Small intestine (tissue), 7 donors: ENCODE data around the gene CAPN7. TPM values are rescaled to one million over a fixed set of nuclear protein-coding genes. Genes with fewer than 3 reads are reported as not detected.
"Not testable (repeated sequence)": the region's sequence is repeated elsewhere in the genome, so short reads cannot be mapped to it uniquely, and the experiment has no call there.

Experiments
- DNase-seq, 2 donors: peaks; one replicate each; pipeline versions ENCODE4 v3.0.0 to v3.0.0-alpha.2; 2013
- FAIRE-seq: peaks from 2 replicates; lab custom pipeline; 2012; peaks lifted over from hg19 to GRCh38; lab: Jason Lieb, UNC
- H3K27ac ChIP-seq, 3 donors: one replicate each; pipeline ENCODE4 v1.5.1; 2013; ENCODE audit warnings: low read length in 2 of 3, mild to moderate bottlenecking in 2 of 3, control low read depth in 1 of 3, inconsistent platforms in 1 of 3, low read depth in 1 of 3, moderate library complexity in 1 of 3
- H3K27me3 ChIP-seq, 3 donors: one replicate each; pipeline ENCODE4 v1.6.1; 2013; ENCODE audit warnings: low read length in 3 of 3, inconsistent platforms in 1 of 3; ENCODE audit not compliant: control insufficient read depth in 3 of 3, insufficient read depth in 3 of 3
- H3K36me3 ChIP-seq, 3 donors: one replicate each; pipeline ENCODE4 v1.6.1; 2013; ENCODE audit warnings: low read length in 3 of 3, inconsistent platforms in 1 of 3, low read depth in 1 of 3, mild to moderate bottlenecking in 1 of 3, moderate library complexity in 1 of 3; ENCODE audit not compliant: control insufficient read depth in 3 of 3, insufficient read depth in 2 of 3
- H3K4me1 ChIP-seq, 3 donors: one replicate each; pipeline ENCODE4 v1.6.1; 2013; ENCODE audit warnings: low read length in 2 of 3, inconsistent platforms in 1 of 3, low read depth in 1 of 3, mild to moderate bottlenecking in 1 of 3, moderate library complexity in 1 of 3; ENCODE audit not compliant: control insufficient read depth in 3 of 3, insufficient read depth in 2 of 3
- H3K4me3 ChIP-seq, 3 donors: one replicate each; pipeline ENCODE4 v1.5.1; 2013; ENCODE audit warnings: low read length in 3 of 3, control low read depth in 1 of 3, inconsistent platforms in 1 of 3, low read depth in 1 of 3, mild to moderate bottlenecking in 1 of 3, moderate library complexity in 1 of 3
- H3K9me3 ChIP-seq, 2 donors: one replicate each; pipeline ENCODE4 v1.6.1; 2013; ENCODE audit warnings: low read depth in 1 of 2, low read length in 1 of 2; ENCODE audit not compliant: control insufficient read depth in 2 of 2, insufficient read depth in 1 of 2
- WGBS, 3 donors: extraction: QIAGEN DNeasy Blood & Tissue Kit; methylation state at CpG; one replicate each; pipeline ENCODE4 v1.1.7; 2013; 5-methylcytosine and 5-hydroxymethylcytosine counted together
- polyA plus RNA-seq, 4 donors: library from polyadenylated mRNA; stranded (reverse) in 3 of 4; unstranded in 1 of 4; fragments of 200-250 nt in 3 of 4; fragments of 120-200 nt in 1 of 4; gene quantifications; one replicate each; pipeline versions ENCODE4 v1.2.1 to v1.2.3, GENCODE V29; 2013
- donor health status: healthy with polysubstance abuse.
- donor health status: control.
- donor health status: control.
- donor health status: Bipolar disorder and iron deficiency.
- donor health status: healthy.

CAPN7 gene
- polyA plus RNA-seq, 4 donors, result 12.3 to 49.3 (median 13.4) TPM

DNA sequence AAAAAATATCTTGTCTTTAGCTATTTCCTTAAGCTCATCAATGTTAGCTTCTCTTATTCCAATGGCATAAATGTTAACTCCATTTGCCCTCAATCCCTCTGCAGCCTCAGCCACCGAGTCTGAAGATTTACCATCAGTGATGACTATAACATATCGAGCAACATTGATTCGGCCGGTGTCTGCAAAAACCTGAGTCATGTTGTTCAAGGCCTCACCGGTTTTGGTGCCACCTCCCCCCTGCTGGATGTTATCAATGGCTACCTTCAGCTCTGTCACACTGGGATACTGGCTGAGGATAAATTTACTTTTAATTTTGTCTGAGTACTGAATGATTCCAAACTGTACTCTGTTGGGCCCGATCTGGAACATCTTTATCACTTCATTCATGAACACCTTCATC lies 41.0 kb upstream of the CAPN7 start:
- Histone ChIP-seq H3K27ac (no peak overlapping the region), H3K9me3 (peaks cover 0 to 4% of the 10 kb centered on the region in 2 donors), H3K4me1 (no peaks in the 10 kb centered on the region), H3K36me3 (no peaks in the 10 kb centered on the region), H3K27me3 (no peaks in the 10 kb centered on the region), H3K4me3 (no peak overlapping the region)
- FAIRE-seq (no peak), DNase-seq (no peak)
- WGBS, 3 donors, result 91% methylated on average over 6 of the region's 6 CpGs

DNA sequence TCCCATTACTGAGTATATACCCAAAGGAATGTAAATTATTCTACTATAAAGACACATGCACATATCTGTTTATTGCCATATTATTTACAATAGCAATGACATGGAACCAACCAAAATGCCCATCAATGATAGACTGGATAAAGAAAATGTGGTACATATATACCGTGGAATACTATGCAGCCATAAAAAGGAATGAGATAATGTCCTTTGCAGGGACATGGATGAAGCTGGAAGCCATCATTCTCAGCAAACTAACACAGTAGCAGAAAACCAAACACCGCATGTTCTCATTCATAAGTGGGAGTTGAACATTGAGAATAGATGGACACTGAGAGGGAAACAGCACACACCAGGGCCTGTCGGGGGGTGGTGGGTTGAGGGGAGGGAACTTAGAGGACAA lies 39.7 kb upstream of the CAPN7 start:
- WGBS, 3 donors, result 86 to 94% (median 93%) methylated on average over 3 of the region's 3 CpGs
- DNase-seq, H3K27me3 ChIP-seq, FAIRE-seq, H3K27ac ChIP-seq, H3K36me3 ChIP-seq, H3K4me3 ChIP-seq, H3K4me1 ChIP-seq, H3K9me3 ChIP-seq: not testable (repeated sequence)

DNA sequence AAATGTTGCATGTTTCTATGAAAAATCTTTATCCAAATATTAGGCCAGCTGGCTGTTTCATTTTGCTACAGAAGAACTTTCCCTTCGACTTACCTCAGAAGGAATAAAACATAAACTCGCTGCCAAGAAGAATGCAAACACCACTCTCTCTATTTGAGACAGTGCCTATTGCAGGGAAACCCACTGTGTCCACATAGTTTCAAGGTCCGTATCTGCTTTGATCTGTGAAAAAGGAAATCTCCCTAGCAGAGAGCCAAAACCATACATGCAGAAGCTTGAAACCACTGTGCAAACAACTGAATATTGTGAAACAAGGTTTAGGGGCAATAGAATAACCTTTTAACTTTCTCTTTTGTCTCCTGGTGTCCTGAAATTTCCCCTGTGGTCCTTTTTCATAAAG lies 35.0 kb upstream of the CAPN7 start:
- FAIRE-seq (no peak), DNase-seq (peak in 1 of 2 donors; percentile 5)
- Histone ChIP-seq H3K9me3 (no peaks in the 10 kb centered on the region), H3K27ac (no peak overlapping the region), H3K4me3 (no peak overlapping the region), H3K27me3 (no peaks in the 10 kb centered on the region), H3K4me1 (no peaks in the 10 kb centered on the region), H3K36me3 (no peaks in the 10 kb centered on the region)
- 14 to 29% (median 16%) methylated on average over 3 of the region's 3 CpGs for WGBS, 3 donors

DNA sequence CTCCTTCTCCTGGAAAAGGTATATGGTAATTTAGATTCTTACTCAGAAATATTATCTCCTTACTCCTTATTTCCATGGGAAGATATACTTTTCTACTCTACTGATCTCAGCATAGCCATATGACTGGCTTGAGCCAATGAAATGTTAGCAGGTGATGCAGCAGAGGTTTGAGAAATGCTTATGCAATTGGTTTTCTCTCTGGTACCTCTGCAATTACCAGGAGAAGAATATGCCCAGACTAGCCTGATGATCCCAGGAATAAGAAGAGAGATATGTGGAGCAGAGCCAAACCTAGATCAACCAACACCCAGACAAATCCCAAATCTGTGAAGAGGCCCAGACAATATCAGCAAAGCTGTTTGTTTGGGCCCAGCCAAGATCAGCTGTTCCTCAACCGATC lies 33.2 kb upstream of the CAPN7 start:
- no peak for DNase-seq
- no peak overlapping the region for H3K27ac ChIP-seq
- H3K4me1 ChIP-seq, result no peaks in the 10 kb centered on the region
- 89 to 93% (median 90%) methylated on average over 1 of the region's 1 CpG for WGBS, 3 donors
- no peaks in the 10 kb centered on the region for H3K36me3 ChIP-seq
- H3K9me3 ChIP-seq, result no peaks in the 10 kb centered on the region
- no peak for FAIRE-seq
- no peaks in the 10 kb centered on the region for H3K27me3 ChIP-seq
- H3K4me3 ChIP-seq, result no peak overlapping the region

DNA sequence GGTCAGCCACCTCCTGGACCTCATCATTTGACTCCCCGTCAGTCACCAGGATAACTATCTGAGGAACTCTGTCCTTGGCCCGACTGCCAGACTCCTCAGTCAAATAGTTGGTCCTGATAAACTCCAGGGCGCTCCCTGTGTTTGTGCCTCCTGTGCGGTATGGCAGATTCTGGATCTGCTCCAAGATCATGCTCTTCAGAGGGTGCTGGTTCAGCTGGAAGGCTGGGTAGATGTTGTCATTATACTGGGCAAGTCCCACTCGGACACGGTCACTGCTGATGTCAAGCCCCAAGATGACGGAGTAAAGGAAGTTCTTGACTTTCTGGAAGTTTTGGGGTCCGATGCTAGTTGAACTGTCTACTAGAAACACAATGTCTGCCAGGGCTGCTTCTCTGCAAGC lies 31.1 kb upstream of the CAPN7 start:
- no peak overlapping the region for H3K4me3 ChIP-seq
- peaks cover 0 to 7% (median 0%) of the 10 kb centered on the region in 3 donors for H3K27me3 ChIP-seq
- no peaks in the 10 kb centered on the region for H3K4me1 ChIP-seq
- DNase-seq (no peak), FAIRE-seq (no peak)
- H3K27ac ChIP-seq, result no peak overlapping the region
- H3K9me3 ChIP-seq, result no peaks in the 10 kb centered on the region
- 71 to 83% (median 73%) methylated on average over 8 of the region's 8 CpGs for WGBS, 3 donors
- H3K36me3 ChIP-seq, result no peaks in the 10 kb centered on the region

DNA sequence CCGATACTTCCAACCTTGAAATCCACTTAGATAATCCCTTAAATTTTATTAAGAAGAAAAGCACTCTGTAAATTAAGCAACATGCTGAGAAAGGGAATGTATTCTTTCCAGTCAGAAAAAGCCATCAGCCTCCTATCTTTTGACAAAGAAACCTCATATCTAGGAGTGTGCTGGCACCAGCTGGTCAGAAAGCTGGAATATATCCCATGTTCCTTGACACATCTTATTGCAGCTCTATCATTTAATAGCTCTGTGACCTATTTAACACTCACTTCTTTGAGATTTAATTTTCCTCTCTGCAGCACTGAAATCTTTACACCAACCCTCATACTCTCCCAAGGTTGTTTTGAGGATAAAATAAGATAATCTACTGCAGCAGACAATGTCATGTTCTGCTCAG lies 30.4 kb upstream of the CAPN7 start:
- 89 to 92% (median 89%) methylated on average over 1 of the region's 1 CpG for WGBS, 3 donors
- Histone ChIP-seq H3K36me3 (no peaks in the 10 kb centered on the region), H3K27ac (no peak overlapping the region), H3K4me3 (no peak overlapping the region), H3K27me3 (peaks cover 0 to 7% (median 0%) of the 10 kb centered on the region in 3 donors), H3K9me3 (no peaks in the 10 kb centered on the region), H3K4me1 (no peaks in the 10 kb centered on the region)
- FAIRE-seq, result no peak
- no peak for DNase-seq

DNA sequence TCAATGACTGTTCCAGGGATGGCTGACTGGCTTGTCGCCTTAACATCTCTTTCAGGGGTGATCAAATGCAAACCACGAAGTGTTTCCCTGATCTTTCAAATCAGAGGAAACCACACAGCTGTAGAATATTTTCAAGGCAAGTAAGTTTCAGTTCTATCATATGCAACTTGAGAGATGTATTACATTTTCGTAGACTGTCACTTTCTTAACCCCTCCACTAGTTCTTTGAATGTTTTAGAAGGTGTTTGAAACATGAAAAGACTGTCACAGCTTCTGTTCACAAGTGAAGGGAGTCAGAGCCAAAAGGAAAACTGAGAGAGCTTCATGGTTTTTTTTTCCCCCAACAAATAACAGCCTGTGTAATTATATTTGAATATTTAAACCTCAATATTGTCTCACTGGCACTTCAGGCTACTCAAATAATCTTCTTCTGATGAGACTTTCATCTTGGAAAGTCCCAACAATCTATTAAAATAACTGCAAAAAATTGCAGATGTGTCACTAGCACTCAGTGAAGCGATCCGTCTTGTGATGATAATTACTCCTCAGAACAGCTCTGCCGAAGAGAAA lies 25.9 kb upstream of the CAPN7 start:
- DNase-seq, result no peak
- no peak for FAIRE-seq
- H3K36me3 ChIP-seq, result no peaks in the 10 kb centered on the region
- no peaks in the 10 kb centered on the region for H3K4me1 ChIP-seq
- H3K27ac ChIP-seq, result no peak overlapping the region
- 43 to 68% (median 58%) methylated on average over 6 of the region's 6 CpGs for WGBS, 3 donors
- H3K27me3 ChIP-seq, result peaks cover 0 to 7% (median 0%) of the 10 kb centered on the region in 3 donors
- H3K4me3 ChIP-seq, result no peak overlapping the region
- H3K9me3 ChIP-seq, result no peaks in the 10 kb centered on the region

DNA sequence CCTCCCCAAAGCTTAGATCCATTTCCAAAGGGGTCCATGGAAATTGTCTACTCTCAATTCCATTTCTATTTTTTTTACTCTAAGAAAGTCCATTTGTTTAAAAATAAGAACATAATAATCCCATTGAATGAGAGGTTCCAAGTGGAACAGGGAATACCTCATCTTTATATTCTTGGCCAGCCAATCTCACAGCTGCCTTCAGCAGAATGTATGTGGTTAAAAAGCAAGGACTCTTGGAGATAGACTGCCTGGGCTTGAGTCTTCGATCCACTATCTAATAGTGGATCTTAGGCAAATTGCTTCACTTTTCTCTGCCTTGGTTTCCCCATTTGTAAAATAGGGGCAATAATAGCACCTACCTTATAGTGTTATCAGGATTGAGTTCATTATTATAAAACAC lies 24.5 kb upstream of the CAPN7 start:
- H3K27ac ChIP-seq, result no peak overlapping the region
- H3K4me3 ChIP-seq, result no peak overlapping the region
- no peak for DNase-seq
- peaks cover 0 to 7% (median 0%) of the 10 kb centered on the region in 3 donors for H3K27me3 ChIP-seq
- FAIRE-seq, result no peak
- no peaks in the 10 kb centered on the region for H3K36me3 ChIP-seq
- H3K4me1 ChIP-seq, result no peaks in the 10 kb centered on the region
- no peaks in the 10 kb centered on the region for H3K9me3 ChIP-seq
- WGBS, 3 donors, result 65 to 80% (median 79%) methylated on average over 1 of the region's 1 CpG

DNA sequence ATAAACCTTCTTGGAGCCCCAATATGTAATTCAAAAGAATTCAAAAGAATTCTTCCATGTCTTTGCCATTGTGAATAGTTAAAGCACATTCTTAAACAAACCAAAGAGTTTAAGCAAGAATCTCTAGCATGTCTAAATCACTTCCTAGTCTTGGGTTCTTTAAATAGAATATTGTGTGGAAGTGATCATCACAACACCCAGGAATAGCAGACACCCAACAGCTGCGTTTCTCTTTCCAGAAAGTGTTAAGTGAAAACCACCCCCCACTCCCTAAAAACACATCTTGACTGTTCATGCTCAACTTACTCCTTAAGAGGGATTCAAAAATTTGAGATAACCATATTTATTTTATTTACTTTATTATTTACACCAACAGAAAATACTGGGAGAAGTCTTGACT lies 24.1 kb upstream of the CAPN7 start:
- 65 to 85% (median 83%) methylated on average over 1 of the region's 1 CpG for WGBS, 3 donors
- FAIRE-seq, result no peak

More for the DNA sequence above, 24.1 kb upstream of the CAPN7 start:
- DNase-seq, result no peak
- Histone ChIP-seq H3K36me3 (no peaks in the 10 kb centered on the region), H3K4me3 (no peak overlapping the region), H3K27me3 (peaks cover 0 to 7% (median 0%) of the 10 kb centered on the region in 3 donors), H3K4me1 (no peaks in the 10 kb centered on the region), H3K9me3 (no peaks in the 10 kb centered on the region), H3K27ac (no peak overlapping the region)
